ENCODE measurements around the gene GDI2.
"Not testable (repeated sequence)": the region's sequence is repeated elsewhere in the genome, so short reads cannot be mapped to it uniquely, and the experiment has no call there.

DNA sequence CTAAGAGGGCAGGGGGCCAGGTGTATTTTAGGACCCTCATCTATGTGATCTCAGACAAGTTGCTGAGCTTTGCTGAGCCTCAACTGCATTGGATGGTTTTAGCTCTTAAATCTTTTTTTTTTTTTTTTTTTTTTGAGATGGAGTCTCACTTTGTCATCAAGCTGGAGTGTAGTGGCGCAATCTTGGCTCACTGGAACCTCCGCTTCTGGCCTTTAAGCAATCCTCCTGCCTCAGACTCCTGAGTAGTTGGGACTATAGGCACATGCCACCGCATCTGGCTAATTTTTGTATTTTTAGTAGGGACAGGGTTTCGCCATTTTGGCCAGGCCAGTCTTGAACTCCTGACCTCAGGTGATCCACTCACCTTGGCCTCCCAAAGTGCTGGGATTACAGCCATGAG lies 33.4 kb upstream of the GDI2 start:
- TF ChIP-seq, protein P1, sequence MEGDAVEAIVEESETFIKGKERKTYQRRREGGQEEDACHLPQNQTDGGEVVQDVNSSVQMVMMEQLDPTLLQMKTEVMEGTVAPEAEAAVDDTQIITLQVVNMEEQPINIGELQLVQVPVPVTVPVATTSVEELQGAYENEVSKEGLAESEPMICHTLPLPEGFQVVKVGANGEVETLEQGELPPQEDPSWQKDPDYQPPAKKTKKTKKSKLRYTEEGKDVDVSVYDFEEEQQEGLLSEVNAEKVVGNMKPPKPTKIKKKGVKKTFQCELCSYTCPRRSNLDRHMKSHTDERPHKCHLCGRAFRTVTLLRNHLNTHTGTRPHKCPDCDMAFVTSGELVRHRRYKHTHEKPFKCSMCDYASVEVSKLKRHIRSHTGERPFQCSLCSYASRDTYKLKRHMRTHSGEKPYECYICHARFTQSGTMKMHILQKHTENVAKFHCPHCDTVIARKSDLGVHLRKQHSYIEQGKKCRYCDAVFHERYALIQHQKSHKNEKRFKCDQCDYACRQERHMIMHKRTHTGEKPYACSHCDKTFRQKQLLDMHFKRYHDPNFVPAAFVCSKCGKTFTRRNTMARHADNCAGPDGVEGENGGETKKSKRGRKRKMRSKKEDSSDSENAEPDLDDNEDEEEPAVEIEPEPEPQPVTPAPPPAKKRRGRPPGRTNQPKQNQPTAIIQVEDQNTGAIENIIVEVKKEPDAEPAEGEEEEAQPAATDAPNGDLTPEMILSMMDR (IDR thresholded peaks at IDR 0.05; ENCODE audit: low read depth, low read length): not testable (repeated sequence)
- TF ChIP-seq EZH2phosphoT487 (IDR thresholded peaks at IDR 0.05; ENCODE audit: low read depth): not testable (repeated sequence)
